Activated CD4-positive, alpha-beta T cell treated with anti-CD3 and anti-CD28 coated beads, Interleukin-10, Interleukin-2, amounts not matched to agents 100 ng/mL and 50 ng/mL, durations not matched to agents 16 hours and 8 hours (primary cell): Measurements from ENCODE around the gene PPP1CA.
"Not testable (repeated sequence)": the region's sequence is repeated elsewhere in the genome, so short reads cannot be mapped to it uniquely, and the experiment has no call there.

ENCODE experiments used
- DNase-seq: peaks from one replicate; pipeline ENCODE4 v3.0.0-alpha.2; 2020

Gene PPP1CA

GRCh38 chr11:67416416-67417335, 15.0 kb upstream of the PPP1CA start:
- DNase-seq = no peak

GRCh38 chr11:67415501-67416304, 14.0 kb upstream of the PPP1CA start, which contains the start of gene CARNS1:
CARNS1 (plus strand) TSS chr11:67415678; CDS start chr11:67416200, 522 bp downstream.
- DNase-seq = no peak

- no peak for DNase-seq
Measured at GRCh38 chr11:67413266-67413849, 11.7 kb upstream of the PPP1CA start.

- no peak for DNase-seq
Measured at GRCh38 chr11:67412495-67413179, 11.0 kb upstream of the PPP1CA start.

GRCh38 chr11:67411785-67412152, 10.1 kb upstream of the PPP1CA start:
- DNase-seq = no peak

- DNase-seq = no peak
Measured at GRCh38 chr11:67410984-67411784, 9.5 kb upstream of the PPP1CA start.

- DNase-seq = no peak
Measured at GRCh38 chr11:67410369-67410831, 8.7 kb upstream of the PPP1CA start.

- no peak for DNase-seq
Measured at GRCh38 chr11:67409781-67410368, 8.2 kb upstream of the PPP1CA start.

GRCh38 chr11:67409261-67409666, 7.6 kb upstream of the PPP1CA start:
- peak; percentile 92 for DNase-seq

GRCh38 chr11:67408437-67409200, 7.0 kb upstream of the PPP1CA start:
- DNase-seq = peak; percentile 55

GRCh38 chr11:67407688-67408163, 6.1 kb upstream of the PPP1CA start:
- no peak for DNase-seq

GRCh38 chr11:67406969-67407687, 5.5 kb upstream of the PPP1CA start:
- peak; percentile 49 for DNase-seq

- DNase-seq = no peak
Measured at GRCh38 chr11:67406420-67406968, 4.8 kb upstream of the PPP1CA start.

GRCh38 chr11:67405688-67406339, 4.2 kb upstream of the PPP1CA start:
- no peak for DNase-seq

GRCh38 chr11:67405196-67405567, 3.5 kb upstream of the PPP1CA start:
- DNase-seq = peak; percentile 51

- peak; percentile 82 for DNase-seq
Measured at GRCh38 chr11:67404515-67405195, 3.0 kb upstream of the PPP1CA start.

- DNase-seq = not testable (repeated sequence)
Measured at GRCh38 chr11:67403085-67403484, 1.4 kb upstream of the PPP1CA start.

GRCh38 chr11:67402192-67402839, 658 bp upstream of the PPP1CA start:
- DNase-seq = not testable (repeated sequence)
